ENCODE measurements around the gene LHFPL6.

LHFPL6 gene

DNA sequence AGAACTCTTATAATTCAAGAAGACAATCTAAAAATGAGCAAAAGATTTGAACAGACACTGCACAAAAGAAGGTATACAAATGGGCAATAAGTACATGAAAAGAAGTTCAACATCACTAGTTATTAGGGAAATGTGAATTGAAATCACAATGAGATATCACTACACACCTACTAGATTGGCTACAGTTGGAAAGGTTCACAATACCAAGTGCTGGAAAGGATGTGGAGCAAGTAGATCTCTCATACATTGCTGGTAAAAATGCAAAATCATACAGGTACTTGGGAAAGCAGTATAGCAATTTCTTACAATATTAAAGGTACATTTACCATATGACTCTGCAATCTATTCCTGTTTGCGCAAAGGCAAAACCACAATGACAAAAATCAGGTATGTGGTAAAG, 145.7 kb downstream of the LHFPL6 start:
- no peak for DNase-seq

- no peak for DNase-seq
Measured at GRCh38 chr13:39455521-39456175, 147.3 kb downstream of the LHFPL6 start.

GRCh38 chr13:39452834-39453233, 150.2 kb downstream of the LHFPL6 start:
- DNase-seq, result no peak

GRCh38 chr13:39452417-39452816, 150.6 kb downstream of the LHFPL6 start:
- no peak for DNase-seq

- no peak for DNase-seq
Measured at GRCh38 chr13:39451860-39452301, 151.1 kb downstream of the LHFPL6 start.

- peak; percentile 13 for DNase-seq
Measured at GRCh38 chr13:39451301-39451700, 151.7 kb downstream of the LHFPL6 start.

DNA sequence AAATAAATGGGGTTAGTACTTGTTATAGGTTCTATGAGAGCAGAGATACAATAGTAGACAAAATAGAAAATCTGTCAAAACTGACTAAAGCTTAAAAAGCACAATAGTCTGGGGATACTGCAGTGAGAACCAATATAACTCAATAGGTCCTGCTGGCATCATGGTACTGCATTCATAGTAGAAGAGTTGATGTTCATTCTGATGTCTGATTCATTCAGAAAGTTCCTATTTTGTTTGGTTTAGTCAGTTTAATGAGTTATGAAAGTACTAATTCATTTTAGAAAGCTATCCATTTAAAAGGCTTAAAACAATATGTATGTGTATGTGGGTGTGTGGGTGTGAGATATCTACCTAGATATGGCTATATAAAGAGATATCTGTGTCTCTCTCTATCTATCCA, 152.8 kb downstream of the LHFPL6 start:
- DNase-seq, result no peak

DNA sequence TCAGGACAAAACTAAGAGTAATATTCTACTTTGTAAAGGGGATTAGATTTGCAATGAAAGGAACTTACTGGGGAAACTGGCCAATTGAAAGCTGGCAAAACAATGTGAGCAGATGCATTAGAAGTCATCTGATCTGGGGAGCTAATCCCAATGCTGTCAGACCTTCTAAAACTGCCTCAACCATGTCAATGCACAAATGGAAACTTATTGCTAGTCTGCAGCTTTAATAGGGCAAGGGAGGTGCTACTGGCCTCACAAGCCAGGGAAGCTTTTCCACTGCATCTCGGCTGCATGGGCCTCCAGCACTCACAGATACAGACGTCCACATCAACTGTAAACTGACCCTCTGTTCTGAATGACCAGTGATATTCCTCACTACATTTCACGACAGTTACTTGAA, 154.2 kb downstream of the LHFPL6 start:
- no peak for DNase-seq

DNA sequence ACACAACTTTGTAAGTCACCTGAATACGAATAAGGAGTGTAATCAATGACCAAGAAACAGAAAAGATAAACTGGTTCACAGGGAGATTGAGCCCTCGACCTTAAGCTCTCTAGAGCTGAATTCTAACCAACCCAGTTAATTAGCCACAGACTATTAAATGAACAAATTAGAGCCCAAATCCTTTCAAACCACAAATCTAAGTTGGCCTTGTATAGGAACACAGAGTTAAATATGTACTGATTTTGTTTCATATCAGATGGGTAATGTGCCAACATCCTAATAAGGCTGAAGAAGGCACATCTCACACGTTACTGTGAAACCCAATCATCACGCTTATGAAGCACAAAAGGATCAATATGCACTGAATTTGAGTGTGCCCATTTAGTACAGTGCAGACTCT, 156.1 kb downstream of the LHFPL6 start:
- DNase-seq, result no peak

DNA sequence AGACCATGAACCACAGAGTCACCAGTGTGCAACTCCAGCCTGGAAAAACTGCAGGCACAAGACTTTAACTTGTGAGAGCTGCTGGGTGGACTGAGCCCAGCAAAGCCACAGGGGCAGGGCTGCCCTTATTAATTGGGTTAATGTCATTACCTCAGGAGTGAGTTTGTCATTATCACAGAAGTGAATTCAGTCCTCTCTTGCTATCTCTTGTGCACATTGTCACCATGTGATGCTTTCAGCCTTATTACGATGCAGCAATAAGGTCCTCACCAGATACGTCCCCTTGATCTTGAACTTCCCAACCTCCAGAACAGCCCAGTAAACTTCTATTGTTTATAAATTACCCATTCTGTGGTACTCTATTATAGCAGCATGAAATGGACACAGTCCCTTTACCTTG, 158.1 kb downstream of the LHFPL6 start:
- DNase-seq, result no peak

GRCh38 chr13:39433651-39434050, 169.3 kb downstream of the LHFPL6 start:
- no peak for DNase-seq

DNA sequence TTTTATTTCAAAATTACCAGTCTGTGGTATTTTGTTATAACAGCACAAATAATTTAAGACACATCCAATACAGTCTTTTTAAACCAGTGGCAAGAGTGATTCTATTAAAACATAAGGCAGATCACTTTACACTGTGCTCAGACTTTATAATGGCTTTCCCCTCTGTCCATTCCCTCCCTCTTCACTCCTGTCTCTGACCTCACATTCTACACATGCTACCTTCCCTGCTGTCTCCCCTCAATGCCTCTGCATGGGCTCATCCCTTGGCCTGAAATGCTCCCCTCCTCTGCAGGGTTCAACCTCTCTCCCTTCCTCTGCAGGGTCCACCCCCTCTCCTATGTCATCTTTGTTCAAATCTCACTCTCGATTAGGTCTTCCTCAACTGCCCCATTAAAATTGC, 170.8 kb downstream of the LHFPL6 start:
- DNase-seq, result no peak

GRCh38 chr13:39422845-39423565, 180.0 kb downstream of the LHFPL6 start:
- DNase-seq, result no peak

DNA sequence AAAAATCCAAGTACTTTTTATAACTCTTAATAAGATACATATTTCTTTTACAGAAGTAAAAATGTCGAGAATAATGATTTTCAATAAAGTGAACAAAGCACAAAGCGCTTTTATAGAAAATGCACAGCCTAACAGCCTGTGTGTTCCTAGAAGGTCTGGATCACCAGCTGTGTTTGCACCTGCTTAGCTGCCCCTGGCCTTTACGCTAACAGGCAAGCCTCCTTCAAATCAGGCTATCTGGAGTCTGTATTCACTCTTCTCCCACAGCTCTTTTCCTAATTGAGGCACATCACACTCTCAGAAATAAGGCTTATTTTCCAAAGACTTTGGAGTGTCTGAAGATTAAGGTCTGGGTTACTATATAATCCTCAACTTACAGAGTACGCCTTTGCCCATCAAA, 183.1 kb downstream of the LHFPL6 start:
- DNase-seq, result no peak

DNA sequence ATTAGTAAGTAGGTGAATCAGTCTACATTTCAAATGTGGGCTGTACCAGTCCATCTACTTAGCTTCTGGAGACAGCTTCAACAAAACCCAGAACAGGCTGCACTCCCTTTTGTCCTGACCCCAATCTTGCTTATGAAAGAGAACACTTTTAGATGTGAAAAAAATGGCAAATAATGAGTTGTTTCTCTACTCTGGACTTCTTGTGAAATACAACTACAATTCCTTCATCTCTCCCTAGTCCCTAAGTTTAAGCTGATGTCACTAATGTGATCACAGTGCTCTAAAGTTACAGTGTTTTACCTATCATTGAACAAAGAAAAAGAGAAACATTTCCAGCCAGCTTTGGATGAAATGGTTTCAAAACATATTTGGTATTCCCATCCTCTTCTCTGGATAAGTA, 183.9 kb downstream of the LHFPL6 start:
- DNase-seq, result no peak

GRCh38 chr13:39418424-39418823, 184.6 kb downstream of the LHFPL6 start:
- no peak for DNase-seq

- no peak for DNase-seq
Measured at GRCh38 chr13:39417643-39418042, 185.3 kb downstream of the LHFPL6 start.

DNA sequence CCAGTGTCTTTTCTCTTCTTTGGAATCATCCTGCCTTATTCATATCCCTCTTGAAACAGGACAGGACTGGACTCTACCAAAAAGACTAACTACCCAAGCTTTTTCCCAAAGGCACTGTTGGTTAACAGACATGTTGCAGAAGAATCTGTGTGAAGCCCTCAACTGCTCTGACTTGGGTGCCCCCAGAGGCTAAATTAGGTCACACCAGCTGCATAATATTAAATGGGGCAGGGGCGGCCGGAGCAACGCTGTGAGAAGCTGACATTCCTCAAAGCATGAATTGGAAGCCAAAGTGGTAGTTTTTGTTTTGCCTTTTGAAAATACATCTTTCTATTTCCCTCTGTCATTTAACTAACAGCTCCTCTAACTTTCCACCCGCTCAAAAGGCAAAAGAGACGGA, 185.9 kb downstream of the LHFPL6 start:
- DNase-seq, result no peak

- no peak for DNase-seq
Measured at GRCh38 chr13:39415008-39415802, 187.8 kb downstream of the LHFPL6 start.

DNA sequence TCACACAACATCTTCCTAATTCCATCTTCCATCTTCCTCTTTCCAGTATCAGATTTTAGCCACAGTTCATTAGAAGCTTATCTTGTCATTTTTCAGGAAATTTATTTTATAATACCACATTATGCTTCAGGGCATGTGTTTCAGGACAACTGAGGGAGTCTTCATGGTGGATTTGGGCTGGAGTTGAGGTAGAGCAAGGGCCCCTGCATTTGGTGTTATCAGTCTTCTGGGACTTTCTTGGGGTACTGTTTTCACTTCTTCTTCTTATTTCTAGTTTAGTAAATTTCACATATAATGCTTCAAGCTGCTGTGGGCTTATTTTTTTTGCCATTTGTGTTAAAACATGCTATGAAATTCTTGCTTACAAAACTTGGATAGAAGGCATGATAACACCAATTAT, 188.7 kb downstream of the LHFPL6 start:
- DNase-seq, result no peak

- no peak for DNase-seq
Measured at GRCh38 chr13:39411511-39411910, 191.5 kb downstream of the LHFPL6 start.

GRCh38 chr13:39410964-39411363, 192.0 kb downstream of the LHFPL6 start:
- no peak for DNase-seq

GRCh38 chr13:39410096-39410901, 192.7 kb downstream of the LHFPL6 start:
- no peak for DNase-seq

Data from DMS79 (cell line).